Stimulated activated CD4-positive, alpha-beta T cell treated with anti-CD3 and anti-CD28 coated beads, Interleukin-12 subunit alpha, Interleukin-12 subunit beta, amount 100 ng/mL, for 4 hours (primary cell): ENCODE measurements around the gene KCNQ1.

Experiments used
- DNase-seq: peaks from one replicate; pipeline ENCODE4 v3.0.0-alpha.2; 2020

KCNQ1 gene

DNA sequence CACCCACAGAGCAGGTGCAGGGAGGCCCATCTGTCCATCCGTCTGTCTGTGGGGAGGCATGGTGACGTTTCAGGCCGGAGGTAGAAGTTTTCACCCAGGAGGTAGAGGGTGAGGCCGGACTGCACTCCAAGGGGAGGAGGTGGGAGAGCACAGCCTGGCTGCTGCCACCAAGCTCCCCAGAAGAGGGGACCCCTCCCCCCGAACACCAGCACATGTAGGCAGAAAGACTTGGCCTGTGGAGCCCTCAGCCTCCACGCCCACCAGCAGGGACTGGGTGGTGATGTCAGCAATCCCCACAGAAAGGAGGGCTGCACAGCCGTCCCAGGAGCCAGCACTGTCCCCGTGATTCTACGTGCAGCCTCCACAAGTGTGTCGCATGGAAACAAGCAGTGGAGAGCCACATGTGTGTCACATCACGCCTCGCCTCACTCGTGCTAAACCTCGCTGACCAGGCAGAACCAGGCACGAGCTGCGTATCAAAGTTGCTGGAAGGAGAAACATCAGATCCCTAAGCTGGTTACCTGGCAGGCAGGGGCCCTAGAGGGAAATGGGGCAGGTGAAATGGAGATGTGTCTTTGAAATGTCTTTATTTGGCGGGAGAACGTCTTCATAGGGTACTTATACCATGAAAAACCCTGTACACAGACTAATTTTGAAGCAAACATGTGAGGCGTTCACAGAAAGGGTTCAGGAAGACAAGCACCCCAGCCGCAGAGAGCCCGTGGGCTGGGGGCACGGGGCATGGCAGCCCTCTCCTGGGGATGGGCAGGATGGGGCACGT lies 391.7 kb downstream of the KCNQ1 start:
- no peak for DNase-seq

DNA sequence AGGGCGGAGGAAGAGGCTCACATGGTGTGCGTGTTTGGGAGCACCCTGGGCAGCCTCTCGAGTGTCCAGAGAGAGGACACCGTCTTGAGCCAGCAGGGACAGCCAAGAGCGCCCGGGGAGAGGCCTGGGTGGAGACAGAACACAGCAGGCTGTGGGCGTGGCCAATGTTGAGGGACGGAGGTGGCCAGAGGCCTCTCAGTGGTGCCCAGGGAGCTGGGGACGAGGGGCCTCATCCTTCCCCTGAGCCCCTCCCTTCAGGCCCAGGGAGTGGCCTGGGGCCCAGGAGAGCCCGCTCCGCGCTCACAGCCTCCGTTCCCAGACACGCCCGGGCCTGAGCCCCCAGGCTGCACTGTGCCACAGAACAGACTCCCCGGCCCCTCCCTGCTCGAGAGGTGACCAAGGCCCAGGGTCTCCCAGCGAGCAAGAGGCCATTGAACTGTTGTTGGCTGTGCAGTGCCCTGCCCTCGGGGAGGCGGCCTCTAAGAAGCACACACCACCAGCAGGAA lies 392.3 kb downstream of the KCNQ1 start:
- DNase-seq = no peak

DNA sequence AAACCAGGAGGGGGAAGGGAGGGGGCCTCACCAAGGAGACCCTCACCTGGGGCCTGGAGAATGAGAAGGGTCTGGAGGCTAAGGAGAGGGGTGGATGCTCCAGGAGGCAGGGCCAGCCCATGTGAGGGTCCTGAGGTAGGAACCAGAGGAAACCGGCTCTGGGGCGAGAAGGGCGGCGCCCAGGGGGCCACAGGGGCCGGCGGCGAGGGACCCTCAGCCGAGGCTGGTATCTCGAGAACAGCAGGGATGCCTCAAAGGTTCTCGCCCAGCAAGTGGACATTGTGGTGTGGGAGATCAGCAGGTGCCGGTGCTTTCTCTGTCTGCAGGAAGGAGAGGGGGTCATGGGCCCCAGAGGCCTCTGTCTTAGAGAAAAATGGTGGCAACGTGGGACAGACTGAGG lies 392.8 kb downstream of the KCNQ1 start:
- DNase-seq = no peak

DNA sequence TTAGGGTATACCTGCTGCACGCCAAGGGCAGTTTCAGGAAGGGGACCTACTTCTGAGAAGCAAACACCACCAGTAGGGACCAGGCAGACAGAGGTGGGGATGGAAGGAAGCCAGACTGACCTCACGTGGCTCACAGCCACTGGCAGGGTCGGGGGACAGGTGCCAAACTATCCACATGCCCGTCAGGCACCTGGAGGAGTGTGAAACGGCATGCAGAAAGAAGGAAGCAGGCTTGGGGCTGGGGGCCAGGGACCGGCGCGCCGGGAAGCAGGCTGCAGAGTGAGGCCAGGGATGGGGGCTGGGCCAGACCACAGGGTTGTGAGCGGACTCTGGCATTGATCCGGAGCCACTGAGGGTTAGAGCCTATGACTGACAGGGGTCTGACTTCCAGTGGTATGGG lies 393.3 kb downstream of the KCNQ1 start:
- DNase-seq = no peak

DNA sequence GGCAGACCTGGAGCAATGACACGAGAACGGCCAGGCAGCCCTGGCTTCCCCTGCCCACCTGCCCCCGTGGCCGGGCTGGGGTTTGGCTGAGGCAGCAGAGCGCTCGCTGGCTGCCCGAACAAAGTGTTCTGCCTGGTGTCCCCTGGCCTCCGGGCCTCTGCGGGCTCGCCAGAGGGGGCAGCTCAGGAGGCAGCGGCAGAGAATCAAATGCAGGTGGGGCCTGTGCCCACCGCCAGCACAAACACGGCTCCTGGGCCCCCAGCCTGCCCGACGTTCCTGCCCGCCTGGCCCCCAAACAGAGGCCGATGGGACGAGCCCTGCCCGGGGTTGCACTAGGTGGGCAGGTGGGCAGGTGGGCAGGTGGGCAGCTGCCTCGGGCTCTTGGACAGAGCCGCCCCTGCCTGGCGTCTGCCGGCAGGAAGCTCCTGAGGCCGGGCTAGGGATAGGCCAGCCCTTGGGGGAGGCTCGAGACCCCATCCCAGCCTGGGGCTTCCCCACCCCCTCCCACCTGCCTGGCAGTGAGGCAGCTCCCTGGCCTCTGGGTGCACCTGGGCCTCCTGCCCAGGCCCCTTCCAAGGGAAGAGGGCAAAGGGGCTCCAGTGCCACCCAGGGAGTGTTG lies 394.0 kb downstream of the KCNQ1 start:
- no peak for DNase-seq

DNA sequence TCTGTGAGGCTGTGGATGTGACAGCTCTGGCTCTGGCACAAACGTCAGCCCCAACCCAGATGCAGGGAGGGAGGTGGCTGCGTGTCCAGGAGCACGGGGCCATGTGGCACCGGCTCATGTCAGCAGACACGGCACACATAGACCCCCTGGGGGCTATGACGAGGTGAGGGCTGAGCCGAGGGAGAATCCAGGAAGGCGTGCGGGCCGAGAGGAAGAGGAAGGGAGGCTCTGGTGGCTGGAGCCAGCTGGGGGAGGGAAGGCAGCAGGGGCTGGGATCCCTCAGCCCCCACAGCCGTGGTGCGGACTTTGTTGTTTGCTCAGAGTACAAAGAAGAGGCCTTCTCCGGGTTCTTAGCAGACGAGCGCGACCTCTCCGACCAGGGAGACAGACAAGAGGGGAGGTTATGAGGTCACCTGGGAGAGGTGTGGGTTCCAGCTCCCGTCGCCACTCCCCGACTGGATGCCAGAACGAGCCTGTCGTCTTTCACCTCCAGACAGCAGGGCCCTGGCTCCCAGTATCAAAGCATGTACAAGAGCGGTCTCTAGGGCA lies 394.7 kb downstream of the KCNQ1 start:
- no peak for DNase-seq

DNA sequence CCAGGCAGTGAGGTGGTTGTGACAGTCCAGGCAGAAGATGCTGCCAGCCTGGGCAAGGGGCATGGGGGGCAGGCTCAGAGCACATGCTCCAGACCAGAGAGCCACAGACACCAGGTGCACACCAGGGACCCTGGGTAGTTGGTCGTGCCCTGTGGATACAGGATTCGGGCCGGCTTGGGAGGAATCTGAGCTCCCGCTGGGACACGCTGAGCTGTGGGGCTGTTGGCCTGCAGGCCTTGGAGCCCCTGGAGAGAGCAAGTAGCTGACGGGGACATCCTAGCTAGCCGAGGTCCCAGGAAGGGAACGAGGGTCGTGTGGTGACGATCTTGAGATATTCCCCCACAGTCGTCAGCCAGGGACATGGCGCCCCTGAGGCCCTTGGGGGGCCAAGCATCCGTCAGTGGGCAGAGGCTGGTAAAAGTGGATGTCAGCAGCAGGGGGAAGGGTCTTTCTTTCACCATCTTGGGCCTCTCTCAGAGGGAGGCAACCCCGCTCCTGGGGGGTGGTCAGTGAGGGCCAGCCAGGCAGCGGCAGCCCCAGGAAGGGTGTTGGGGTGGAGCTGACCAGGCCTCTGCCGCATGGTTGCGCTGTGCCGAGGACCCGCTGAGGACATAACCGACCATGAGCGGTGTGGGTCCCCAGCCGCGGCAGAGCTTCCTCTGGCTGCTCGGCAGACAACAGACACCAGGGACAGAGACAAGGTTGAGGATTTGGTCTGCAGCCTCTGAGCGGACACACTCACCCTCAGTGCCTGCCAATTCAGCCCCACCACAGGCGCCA lies 396.8 kb downstream of the KCNQ1 start:
- DNase-seq = no peak

DNA sequence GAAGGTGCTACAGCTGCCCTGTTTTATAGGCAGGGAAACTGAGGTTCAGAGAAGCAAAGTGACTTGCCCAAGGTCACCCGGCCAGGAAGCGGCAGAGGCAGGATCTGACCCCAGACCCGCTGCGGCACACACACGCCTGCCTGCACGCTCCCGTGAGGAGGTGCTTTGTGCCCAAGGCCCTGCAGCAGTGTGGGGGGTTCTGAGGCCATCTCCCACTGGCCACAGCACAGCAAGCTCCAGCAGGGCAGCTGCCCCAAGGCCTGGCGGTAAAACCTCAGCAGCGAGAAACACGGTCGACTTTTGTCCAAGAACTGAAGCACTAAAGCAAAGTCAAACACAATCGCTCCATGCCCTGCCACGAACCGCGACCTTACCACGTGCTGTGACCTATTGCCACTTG lies 398.1 kb downstream of the KCNQ1 start:
- no peak for DNase-seq

DNA sequence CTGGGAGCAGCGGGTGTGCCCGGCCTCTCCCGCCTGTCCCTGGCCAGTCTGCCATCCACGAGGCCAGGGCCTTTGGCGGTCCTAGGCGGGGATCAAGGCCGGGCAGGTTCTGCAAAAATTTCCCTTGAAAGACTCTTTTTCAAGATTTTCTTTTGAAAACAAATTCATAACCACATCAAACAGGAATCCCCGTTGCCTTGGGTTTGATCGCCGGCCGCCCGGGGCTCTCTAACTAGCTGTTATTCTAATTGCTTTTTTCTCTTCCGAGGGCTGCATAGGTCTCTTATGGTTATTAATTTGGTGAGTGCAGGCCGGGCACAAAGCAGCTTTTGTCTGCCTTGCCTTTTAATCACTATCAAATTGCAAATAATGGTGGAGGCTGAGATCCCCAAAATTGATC lies 398.7 kb downstream of the KCNQ1 start:
- DNase-seq = no peak

DNA sequence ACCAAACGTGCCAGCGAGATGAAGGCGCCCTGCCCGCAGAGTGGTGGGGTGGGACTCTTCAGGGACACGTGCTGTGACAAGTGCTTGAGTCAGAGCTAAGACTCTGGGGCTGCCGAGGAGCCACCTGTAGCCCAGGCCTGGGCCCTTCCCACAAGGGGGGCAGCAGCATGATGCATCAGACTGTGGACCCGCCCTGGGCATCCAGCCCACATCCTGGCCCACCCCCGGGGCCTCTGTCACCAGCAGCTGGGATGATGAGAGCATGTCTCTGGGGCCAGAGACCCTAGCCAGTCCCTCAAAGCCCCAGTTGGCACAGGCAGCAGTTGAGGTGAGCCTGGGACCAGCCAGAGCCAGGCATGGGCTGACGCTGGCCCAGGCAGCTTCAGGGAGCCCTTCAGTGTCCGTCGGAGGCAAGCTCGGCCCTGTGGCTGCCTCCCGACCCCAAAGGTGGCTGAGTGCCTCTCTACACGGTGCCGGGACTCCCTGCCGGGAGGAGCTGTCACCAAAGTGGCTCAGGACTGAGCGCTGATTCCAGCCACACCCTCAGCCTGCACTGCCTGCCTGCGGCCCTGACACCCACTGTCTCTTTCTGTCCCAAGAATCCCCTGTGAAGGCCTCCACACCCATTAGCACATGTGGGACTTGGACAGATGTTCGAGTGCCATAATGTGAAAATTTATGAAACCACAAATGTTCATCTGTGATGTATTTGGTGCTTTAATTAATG lies 399.5 kb downstream of the KCNQ1 start:
- DNase-seq = no peak

DNA sequence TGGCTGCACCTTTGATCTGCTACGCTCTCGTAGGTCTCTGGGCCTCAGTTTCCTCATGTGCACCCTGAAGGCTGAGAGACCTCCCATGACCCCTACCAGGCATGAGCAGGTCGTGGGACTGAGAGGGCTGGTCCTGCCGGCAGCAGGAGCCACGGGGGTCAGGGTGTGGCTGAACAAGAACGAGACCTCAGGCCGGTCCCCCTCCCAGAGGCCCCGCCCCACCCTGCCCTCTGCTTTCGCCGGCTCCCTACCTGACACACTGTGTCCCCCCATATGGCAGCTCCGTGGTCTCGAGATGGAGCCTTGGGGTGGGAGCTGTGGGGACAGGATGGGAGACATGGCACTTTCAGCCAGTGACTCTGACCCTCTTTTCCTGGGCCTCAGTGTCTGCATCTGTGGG lies 400.2 kb downstream of the KCNQ1 start:
- no peak for DNase-seq

DNA sequence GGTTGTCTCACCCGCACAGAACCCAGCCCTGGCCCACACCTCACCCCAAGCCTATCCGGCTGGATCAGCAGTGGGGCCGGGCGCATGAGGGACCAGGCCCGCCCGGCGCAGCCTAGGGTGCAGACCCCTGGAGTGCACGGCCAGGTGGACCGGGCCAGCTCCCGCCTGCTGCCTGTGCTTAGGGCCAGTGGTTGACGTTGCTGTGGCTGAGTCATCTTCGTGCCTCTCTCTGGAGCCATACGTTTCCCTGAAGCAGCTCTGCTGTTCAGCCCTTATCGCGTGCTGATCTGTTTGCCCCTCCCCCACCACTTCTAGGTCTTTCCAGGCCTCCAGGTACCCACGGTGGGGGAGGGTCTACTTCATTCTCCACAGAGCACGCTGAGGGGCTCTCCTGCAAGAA lies 401.2 kb downstream of the KCNQ1 start:
- DNase-seq = no peak

DNA sequence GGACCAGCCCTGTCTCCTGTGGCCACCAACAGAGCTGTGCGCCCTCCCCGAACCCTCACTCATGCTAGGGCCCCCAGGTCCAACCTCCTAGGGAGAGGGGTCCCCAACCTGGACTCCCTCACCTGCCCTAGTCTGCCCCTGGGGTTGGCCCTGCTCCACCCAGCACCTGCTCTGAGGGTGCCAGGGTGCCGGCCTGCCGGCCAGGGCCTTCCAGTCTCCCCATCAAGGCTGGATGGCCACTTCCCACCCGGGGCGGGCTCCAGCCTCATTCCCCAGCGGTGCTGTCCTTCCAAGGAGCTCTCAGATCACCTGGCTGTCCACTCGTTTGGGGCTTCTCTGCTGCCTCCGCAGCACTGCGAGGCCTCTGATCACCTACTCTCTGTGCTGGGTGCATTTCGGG lies 401.7 kb downstream of the KCNQ1 start:
- DNase-seq = no peak

DNA sequence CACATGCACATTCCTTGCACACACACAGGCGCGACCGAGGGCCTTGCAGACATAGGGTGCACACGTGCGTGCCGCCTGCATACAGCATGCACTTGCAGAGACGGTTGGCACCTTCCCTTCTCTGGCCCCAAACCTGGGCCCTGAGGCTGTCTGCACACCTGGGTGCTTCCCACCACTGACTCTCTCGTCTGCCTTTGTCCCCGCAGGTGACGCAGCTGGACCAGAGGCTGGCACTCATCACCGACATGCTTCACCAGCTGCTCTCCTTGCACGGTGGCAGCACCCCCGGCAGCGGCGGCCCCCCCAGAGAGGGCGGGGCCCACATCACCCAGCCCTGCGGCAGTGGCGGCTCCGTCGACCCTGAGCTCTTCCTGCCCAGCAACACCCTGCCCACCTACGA lies 402.8 kb downstream of the KCNQ1 start:
- DNase-seq = no peak

DNA sequence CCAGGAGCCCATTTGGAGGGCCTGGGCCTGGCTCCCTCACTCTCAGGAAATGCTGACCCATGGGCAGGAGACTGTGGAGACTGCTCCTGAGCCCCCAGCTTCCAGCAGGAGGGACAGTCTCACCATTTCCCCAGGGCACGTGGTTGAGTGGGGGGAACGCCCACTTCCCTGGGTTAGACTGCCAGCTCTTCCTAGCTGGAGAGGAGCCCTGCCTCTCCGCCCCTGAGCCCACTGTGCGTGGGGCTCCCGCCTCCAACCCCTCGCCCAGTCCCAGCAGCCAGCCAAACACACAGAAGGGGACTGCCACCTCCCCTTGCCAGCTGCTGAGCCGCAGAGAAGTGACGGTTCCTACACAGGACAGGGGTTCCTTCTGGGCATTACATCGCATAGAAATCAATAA lies 403.7 kb downstream of the KCNQ1 start:
- DNase-seq = no peak

DNA sequence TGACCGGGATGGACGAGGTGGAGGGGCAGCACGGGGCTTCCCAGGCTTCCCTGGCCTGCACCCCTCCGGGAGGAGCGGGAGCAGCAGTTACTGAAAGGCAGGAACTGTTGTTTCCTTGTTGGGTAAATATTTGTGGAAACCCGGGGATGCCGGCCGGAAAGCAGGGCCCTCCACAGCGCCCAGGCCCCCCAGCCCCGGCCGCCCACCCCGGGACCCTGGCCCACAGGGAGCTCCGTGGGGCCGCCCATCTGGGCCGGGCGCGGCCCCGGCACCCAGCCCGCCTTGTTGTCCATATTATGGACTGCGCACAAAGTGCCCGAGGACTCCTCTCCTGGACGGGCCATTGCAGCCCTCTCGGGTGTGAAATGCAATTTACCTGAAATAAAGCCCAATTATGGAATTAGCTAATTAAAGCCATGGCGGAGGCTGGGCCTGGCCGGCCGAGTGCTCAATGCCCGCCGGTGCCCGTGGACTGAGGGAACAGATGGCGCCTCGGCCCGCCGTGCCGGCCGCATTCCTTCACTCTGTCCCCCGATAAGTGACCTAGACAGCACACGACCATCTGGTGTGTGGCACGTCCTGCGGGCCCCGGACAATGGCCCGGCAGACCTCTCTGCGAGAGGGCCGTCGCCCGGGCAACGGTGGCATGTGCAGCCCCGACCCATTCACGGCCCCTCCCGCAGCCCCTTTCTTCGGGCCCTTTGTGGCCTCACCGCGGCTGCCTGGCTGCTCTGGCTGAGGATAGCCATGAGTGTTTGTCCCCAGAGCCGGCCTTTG lies 405.4 kb downstream of the KCNQ1 start:
- no peak for DNase-seq

DNA sequence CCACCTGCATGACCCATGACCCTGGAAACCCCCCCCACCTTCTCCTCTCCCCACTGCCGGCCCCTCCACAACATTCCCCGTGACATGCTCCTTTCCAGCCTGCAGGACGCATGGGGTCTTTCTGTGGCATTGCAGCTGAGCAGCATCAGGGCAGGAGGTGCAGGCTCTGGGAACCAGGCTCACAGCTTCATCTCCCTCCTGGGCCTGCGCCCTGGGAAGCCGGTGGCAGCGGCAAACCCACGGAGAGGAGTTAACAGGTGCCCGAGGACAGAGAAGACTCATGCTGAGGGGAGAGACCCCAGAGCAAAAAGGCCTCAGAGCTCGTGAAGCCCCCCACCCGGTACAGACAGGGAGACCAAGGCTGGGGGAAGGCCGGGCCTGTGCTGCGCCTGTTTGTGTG lies 408.6 kb downstream of the KCNQ1 start:
- no peak for DNase-seq

DNA sequence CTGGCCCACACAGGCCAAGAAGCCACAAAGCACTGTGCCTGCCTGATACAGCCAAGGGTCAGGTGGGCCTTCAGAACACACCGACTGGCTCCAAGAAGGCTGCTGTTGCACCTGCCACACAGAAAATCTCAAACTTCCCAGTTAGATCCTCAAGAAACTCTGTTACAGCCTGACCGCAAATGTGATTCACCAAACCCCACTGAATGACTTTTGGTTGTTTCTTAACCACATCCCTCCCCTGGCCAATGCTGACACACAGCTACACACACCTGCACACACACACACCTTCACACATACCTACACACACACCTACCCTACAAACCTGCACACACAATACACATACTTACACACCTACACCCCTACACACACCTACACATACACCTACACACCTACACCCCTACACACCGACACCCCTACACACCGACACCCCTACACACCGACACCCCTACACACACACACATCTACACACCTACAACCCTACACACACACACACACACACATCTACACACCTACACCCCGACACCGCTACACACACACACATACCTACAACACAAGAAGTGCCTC lies 409.3 kb downstream of the KCNQ1 start:
- DNase-seq = no peak

DNA sequence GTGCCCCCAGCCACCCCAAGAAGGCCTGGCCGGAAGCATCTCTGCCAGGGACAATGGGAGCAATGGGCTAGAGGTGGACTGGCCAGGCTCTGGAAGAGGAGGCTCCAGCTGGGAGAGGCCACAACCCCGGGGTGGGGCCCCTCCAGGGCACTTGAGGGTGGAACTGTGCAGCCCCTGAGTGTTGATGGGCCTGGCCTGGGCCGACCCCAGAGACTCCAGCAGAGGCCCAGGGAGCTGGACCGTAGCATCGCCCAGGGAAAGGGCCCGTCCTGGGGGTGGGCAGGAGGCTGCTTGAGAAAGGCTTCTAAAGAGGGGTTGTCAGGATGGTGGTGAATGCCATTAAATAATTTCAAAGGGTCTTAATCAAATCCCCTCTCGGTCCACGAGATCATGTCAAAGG lies 410.4 kb downstream of the KCNQ1 start:
- no peak for DNase-seq

DNA sequence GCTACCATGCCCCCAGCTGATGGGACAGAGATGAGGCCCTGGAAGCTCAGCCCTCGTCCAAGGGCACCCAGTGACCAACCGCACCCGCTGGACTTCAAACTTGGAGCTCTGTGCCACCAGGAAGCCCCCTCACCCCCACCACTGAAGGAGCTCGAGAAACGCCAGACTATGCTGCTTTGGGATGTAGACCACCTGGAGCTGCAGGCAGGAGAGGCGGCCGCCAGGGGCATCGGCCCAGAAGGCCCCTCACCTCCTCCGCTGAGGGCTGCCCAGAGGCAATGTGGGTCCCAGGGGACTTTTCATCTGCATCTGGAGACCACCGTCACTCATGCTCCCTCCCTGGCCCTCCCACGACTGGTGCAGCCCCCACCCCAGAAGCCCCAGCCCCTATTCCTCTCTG lies 412.5 kb downstream of the KCNQ1 start:
- DNase-seq = no peak

DNA sequence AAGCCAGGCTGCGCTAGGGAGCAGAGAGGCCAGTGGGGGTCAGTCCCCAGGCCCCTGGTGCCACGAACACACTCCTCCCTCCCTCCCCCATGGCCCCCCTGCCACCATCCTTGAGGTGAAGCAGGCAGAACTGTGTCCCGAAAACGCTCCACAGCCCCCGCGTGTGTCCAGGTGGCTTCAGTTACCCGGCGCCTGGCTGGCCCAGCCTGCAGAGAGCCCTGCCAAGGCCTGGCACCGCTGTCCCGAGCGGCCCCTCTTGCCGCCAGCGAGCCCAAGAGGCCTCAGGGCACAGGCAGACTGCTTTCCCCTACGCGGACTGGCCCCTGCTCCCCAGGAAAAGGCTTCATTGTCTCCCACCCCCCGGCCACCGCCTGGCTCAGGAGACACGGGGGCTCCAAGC lies 413.1 kb downstream of the KCNQ1 start:
- DNase-seq = no peak
